Activated T-cell treated with anti-CD3 and anti-CD28 coated beads, Interleukin-2, amount 50 U/mL, for 1 hour (primary cell): ENCODE measurements around the gene TMCC1.
"Not testable (repeated sequence)": the region's sequence is repeated elsewhere in the genome, so short reads cannot be mapped to it uniquely, and the experiment has no call there.

Experiments used
- DNase-seq: peaks from one replicate; pipeline ENCODE4 v3.0.0-alpha.2; 2020

TMCC1 gene

DNA sequence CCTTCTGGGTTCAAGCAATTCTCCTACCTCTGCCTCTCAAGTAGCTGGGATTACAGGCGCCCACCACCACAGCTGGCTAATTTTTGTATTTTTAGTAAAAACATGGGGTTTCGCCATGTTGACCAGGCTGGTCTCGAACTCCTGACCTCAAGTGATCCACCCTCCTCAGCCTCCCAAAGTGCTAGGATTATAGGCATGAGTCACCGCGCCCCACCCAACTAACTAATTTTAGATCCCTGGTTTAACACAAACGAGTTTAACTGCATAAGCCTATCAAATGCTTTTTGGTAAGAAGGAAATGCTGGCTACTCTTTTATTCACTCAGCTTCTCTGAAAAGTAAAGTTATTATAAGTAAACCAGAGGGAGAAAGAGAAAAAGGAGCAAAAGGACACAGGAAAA, 61.6 kb downstream of the TMCC1 start:
- DNase-seq, result not testable (repeated sequence)

DNA sequence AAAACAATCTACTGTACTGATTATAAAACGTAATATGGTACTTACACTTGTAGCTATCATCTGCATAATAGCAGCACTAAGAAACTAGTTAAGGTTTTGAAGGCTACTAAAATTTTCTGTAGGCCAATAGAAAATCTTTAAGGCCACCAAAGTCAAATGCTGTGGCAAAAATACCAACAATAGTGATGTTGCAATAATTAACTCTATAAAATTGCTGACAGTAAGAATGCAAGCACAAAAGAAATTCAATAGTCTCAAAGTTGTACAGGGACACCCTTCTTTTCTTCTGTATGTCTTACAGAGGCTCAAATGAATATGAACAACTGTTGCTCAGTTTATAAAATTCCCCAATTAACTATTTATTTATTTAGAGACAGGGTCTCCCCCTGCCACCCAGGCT, 62.0 kb downstream of the TMCC1 start:
- DNase-seq, result no peak

DNA sequence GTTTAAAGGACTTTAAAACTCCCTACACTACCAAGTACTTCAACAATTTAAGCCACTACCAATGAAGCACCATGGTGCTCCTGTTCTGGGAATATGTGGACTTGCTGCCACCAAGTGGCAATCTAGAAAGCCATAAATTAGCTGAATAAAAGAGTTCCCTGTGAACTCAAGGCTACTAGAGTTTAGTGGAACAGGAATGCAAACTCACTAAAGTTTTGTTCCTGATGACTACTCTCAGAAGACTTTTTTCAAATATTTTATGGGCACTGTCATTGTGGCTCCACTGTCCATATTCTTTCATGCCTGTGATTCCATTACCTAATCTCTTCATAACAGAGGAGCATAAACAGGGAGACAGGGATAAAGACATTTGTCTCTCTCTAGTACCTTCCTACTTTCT, 63.9 kb downstream of the TMCC1 start:
- no peak for DNase-seq

DNA sequence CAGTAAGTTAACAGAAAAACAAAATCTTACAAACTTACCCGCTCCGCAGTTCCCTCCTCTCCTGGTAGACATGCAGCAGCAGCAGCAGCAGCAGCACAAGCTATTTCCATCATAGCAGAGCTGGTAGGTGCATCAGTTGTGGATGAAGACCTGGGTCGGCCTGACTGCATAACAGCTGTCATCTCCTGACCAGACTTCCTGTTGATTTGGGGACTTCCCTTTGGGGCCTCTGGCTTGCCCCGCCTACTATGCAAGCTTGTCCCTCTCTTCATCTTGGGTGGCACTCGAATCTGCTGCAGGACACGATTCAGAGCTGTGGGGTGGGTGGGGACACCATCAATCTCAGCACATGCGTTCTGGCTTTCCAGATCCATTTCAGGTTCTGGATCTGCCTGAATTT, 65.7 kb downstream of the TMCC1 start:
- peak; percentile 27 for DNase-seq

DNA sequence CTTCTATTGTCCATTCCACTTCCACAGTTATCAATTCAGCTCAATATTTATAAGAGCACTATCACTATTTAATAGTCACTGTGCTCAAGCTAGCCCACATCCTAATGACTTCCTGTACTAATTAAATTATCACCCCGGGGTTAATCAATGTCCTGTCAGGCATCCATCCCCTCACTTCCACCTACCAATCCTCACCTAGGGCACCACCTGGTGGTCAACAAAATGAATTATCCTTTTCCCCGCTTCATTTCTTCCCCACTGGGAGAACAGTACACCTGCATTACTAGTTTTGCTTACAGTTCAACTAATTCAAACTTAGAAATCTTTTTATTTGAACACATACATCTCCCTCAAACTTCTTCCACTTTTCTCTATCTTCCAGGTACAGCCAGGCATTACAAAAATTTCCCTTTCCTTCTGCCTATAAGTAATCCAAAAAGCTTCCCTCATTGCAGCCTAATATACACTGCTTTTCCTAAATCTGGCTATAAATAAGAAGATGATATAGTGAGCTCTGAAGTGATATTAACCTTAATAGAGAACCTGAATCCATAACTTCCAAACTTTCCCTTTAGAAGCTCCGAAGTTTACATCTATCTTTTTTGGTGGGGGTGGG, 68.5 kb downstream of the TMCC1 start:
- no peak for DNase-seq

DNA sequence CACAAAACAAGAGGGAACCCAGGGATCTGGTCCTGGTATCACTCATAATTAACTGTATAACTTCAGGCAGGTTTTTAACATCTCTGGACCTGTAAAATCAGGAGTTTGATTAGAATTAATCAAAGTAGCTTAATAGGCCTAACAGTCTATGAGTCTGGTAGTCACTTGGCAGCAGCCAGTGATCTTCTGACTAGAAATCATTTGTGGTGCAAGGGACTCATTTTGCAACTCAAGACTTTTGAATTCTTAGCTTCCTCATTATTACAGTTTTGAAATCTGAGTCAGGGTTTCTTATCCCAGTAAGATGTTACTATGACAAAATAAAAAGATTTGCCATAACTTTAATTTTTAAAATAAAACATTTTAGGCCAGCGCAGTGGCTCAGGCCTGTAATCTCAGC, 70.8 kb downstream of the TMCC1 start:
- no peak for DNase-seq

DNA sequence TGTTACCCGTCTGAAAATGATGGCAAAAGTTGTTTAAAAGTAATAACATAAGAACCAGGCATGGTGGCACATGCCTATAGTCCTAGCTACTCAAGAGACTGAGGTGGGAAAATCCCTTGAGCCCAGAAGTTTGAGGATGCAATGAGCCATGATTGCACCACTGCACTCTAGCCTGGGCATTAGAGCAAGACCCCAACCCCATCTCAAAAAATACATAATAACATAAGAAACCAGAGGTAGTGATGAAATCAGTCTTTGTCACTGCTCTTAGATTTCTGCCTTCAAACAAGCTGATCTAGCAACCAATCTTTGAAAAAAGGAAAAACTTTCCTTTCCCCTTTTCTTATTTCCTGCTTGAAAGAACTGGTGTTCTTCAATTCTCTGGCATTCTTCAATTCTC, 71.3 kb downstream of the TMCC1 start:
- no peak for DNase-seq

DNA sequence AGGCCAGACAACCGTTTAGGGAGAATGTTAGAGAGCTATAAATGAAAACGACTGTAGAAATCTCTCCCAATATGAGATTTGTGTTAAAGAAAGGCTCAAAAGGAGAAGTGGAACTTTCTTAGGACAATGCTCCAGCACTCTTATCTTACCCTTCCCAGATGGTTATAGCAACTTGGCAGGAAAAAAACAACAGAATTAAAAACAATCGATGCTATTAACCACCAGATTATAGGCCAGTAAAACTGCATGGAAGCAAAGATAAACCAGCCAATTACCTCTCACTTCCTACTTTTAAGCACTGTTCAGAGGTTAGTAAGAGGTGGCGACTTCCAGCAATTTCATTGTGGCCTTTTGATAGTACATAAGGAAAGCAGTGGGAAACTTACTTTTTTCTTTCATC, 72.9 kb downstream of the TMCC1 start:
- no peak for DNase-seq

DNA sequence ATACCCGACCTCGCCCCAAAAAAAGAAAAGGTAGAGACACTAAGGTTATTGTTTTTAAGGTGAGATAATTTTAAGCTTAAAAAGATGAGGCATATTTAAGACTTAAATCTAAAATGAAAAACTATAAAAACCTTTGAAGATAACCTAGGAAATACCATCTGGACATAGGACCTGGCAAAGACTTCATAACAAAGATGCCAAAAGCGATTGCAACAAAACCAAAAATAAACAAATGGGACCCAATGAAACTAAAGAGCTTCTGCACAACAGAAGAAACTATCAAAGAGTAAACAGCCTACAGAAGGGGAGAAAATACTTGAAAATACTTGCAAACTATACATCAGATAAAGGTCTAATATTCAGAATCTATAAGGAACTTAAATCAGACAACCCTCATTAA, 80.9 kb downstream of the TMCC1 start:
- no peak for DNase-seq

DNA sequence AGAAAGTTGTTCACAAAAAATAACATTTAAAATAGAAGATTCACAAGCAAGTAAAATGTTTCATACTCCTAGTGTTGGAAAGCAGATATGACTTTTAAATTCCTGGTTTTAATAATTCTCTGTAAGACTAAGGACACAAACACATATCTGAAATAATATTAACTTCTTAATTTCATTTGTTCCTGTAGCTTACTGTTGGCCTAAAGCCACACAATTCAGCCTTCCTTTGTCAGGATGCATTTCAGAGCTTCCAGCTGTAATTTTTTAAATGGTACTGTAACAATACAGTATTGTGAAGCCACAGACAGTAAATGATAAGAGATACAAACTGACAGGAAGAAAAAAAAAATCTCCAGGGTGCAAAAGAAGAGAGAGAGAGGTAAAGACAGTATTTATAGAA, 84.2 kb downstream of the TMCC1 start:
- DNase-seq, result no peak

DNA sequence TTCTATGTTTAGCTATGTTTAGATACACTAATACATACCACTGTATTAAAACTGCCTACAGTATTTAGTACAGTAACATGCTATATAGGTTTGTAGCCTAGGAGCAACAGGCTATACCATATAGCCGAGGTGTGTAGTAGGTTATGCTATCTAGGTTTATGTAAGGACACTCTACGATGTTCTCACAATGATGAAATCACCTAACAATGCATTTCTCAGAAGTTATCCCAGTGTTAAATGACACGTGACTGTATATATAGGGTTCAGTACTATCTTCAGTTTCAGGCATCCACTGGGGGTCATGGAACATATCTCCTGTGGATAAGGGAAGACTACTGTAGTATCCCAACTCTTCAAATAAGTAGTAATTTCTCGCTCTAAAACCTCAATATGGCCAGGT, 97.4 kb downstream of the TMCC1 start:
- DNase-seq, result no peak

DNA sequence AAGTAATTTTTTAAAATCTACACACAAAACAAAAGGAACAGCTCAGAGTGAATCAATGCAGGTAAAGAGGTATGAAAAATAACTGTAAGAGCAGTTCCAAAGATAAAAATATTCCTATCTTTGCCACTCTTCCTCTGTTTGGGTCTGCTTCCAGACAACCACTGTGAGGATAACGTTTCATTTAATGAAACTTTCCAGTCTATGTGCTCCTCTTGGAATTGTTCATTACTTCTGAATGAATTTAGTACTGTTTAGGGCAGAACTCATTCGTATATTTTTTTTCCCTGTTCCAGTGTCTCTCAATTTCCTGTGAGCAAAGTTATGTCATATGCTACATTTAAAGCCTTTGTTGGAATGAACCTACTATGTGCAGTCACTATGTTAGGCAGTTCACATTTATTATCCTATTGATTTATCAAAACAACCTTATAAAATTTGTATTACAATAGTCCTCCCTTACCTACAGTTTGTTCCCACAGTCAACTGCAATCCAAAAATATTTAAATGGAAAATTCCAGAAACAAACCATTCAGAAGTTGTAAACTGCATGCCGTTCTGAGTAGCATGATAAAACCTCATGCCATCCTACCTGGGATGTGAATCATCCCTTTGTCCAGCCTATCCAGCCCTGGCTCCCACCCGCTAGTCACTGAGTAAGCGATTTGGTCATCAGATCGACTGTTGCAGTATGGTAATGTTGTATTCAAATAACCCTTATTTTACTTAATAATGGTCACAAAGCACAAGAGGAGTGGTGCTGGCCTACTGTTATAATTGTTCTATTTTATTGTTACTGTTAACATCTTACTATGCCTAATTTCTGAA, 98.1 kb downstream of the TMCC1 start:
- DNase-seq, result no peak

DNA sequence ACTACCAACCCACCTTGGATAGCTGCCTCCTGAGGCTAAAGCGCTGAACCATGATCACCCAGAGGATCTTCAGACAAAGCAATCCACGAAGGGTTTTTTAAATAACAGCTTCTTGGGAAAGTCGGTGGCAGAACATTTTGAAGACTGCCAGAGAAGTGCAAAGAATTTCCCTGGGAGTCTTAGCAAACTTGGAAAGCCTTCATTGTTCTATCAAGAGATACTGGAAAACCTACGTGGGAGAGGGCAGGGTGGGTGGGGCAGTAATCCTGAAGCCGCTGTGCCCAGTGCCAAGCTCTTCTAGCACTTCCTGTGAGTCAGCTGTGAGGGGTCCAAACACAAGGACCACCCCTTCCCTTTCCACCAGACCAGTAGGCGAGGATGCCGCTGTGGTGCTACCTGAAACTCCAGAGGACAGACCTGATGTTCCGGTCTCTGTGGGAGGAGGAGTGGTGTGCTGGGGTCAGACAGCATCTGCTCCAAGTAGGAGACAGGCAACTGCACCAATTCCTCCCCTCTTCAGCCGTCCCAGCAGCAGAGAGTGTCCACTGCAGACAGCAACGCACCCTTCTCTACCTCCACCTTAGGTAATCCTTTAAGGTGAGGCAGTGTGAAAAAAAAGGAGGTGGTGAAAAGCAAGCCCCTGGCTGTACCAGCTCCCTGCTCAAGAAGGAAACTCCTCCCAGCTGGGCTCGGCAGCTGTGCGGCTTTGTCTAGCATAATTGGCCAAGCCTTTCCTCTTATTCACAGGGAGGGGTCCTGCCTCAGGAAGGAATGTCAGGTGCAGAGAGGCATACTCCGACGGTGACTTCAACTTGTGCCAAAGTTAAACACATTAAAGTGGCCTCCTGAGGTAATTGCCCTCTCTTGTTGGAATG, 99.0 kb downstream of the TMCC1 start:
- DNase-seq, result no peak

DNA sequence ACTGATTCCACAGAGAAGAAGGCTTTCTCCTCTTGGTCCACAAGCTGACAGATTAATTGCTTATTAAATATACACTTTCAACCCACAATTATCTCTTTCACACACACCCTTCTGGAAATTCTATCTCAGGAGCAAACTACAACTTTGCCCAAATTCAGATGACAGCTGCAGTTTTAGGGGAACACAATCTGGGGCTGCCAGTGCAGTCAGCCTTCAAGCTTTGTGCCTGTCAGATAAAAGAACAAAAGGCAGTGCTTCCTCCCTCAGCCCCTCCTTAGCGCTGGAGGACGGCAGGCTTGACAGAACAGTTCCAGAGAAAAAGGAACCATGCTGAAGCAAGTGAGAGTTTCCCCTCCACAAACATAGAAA, 99.6 kb downstream of the TMCC1 start:
- no peak for DNase-seq

DNA sequence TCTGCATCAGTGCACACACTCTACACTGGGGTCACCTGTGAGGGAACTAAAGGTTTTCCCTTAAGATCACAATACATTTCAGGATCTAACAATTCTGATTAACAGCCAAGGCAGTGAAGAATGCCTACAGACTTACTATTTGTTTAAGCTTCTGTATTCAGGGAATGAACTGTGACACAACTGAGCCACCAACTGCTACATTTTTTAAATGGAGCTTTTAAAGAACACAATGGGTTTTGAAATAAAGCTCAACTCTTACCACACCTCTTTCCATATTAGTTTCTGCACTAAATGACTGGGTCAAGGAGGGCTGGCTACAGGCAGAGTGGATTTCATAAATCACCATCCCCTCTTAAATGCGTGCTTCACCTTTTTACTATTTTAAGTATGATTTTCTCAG, 100.2 kb downstream of the TMCC1 start:
- no peak for DNase-seq

DNA sequence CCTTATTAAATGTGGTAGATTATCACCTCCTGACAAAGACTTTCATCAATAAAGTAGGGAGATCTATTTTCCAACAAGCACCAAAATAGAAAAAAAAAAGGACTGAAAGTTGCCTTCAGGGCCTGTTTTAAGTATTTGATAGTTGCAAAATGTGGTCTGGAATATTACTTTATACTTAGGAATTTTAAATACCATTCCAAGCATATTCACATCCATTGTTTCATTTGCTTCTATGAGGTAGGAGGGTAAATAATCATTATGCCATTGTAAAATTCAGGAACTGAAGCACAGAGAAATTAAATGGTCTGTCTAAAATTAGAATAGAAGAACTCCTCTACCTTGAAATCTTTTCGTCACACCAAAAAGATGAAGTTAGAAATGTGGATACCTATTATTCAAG, 110.0 kb downstream of the TMCC1 start:
- no peak for DNase-seq

DNA sequence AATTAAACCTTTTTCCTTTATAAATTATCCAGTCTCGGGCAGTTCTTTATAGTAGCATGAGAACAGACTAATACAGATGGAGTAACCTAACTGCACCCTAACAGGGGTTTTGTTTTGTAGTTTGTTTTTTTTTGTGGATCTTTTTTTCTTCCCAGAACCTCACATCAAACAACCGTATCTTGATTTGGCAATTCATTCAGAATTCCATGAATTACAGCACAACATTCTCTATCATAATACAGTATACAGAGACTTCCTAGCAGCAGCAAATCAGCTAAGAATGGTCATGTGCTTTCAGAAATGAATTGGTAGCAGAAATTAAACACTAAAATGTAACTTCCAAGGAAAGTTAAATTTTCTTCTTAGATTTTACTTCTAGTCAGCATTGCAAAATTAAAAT, 114.6 kb downstream of the TMCC1 start:
- no peak for DNase-seq

DNA sequence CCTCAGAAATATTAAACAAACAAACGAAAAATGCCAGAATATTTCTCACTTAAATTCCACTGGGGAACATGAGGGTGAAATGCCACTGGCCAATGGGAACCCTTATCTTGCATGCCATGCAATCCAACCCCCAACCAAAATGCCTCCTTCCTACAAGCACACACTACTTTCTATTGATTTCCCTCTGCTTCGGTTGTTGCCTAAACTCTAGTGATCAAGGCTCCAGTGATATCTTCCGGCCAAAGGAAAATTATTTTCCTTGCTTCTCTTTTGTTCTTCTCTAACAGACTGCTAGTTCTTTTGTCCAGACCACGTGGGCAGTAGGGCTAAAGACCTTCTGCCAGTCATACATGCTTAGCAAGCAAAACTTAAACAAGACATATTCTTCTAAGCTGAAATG, 115.7 kb downstream of the TMCC1 start:
- DNase-seq, result no peak

DNA sequence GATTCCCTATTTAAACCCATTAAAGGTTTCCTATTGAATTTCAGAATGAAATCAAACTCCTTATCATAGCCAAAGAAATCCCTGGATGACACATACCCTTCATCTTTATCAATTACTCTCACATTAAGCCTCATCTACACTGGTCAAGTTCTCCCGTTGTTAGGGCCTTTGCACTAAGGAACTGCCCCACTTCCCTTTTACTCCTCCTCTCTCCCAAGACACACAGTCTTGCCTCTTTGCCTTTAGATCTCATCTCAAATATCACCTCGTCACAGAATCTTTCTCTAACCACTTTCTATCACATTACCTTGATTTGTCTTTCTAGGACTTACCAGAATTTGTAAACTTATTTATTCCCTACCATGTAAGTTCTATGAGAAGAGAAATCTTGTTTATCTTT, 117.6 kb downstream of the TMCC1 start:
- no peak for DNase-seq

DNA sequence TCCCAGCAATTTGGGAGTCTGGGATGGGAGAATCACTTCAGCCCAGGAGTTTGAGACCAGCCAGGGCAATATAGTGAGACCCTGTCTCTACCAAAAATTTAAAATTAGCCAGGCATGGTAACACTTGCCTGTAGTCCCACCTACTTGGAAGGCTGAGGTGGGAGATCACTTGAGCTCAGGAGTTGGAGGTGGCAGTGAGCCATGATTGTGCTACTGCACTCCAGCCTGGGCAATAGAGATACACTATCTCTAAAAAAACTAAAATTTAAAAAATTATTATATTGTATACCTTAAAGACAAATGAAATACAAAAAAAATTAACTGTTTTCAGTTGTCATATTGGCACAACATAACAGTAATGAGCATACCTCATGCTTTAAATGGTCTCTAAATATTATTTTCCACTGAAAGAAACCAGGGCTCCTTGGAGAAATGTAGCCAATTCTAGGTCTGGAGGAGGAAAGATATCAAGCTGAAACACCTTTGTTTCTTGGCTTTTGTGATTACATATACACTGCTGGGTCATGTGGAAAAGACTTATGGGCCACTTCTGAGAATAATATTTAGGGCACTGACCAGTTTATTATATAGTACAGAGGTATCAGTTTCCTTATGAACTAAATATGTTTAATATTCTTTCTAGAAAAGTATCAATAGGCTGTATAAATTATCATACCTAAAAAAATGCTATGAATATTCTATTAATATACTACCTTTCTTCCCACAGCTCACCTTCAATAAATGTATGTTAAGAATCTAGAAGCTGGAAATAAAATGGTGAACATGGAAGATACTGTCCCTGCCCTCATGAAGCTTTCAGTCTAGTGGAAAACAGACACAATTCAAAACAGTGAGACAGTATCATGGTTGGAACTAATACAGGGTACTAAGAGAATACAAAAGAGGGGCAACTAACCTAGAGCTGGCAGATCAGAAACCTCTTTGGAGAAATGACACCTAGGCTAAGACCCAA, 119.5 kb downstream of the TMCC1 start:
- no peak for DNase-seq

DNA sequence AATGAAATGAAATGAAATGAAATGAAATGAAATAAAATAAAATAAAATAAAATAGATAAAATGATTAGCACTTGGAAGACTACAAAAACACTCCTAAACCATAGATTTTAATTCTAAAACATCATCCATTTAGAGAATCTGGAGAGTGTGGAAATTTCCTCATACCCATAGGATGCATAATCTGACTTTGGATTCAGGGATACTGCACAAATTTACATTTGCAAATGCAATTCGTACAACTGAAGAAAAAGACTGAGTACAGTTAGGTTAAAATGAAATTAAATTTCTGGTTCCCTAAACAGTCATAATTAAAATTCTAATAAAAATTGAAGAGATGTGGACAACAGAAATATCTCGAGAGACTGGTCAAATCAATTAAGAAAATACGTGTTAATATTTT, 122.9 kb downstream of the TMCC1 start:
- DNase-seq, result no peak

DNA sequence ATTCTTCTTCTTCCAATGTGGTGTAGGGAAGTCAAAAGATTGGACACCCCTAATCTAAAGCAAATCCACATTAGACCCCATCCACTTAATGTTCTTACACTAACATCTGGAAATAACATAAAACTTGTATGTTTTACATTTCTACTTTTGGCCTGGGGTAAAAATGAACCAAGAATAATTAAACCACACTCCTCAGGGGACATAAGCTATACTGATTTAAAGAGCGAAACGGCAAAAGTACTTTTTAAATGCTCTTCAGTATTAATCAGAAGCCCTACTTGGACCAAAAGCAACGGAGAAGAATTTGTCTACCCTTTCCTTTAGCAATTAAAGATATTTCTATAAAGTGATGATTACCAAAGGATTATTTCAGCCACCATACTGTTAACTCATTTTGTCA, 123.9 kb downstream of the TMCC1 start:
- DNase-seq, result no peak

DNA sequence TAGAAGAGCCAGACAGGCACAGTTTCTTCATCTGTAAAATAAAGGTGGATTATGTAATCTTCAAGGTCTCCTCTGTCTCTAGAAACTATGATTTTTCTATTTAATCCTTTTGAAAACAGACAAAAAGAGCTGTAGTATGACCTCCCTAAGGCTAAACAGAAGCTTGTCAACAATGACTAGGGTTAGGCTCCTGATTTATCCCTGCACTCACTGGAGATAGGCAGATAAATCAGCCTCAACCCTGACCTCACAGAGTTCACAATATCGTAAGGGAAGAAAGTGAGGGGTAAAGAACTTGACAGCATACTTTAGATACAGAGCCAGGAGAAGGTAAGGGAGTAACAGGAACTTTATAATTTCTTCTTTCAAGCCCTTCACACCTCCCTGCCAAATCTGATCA, 124.8 kb downstream of the TMCC1 start:
- no peak for DNase-seq
